Mucosa of rectum (tissue), 2 donors: ENCODE results near the gene MAST4.

Experiments
- H3K27ac ChIP-seq, 2 donors: one replicate each; pipeline ENCODE4 v1.7.0; 2013; ENCODE audit warnings: inconsistent platforms in 2 of 2, low read depth in 2 of 2, low read length in 2 of 2
- H3K27me3 ChIP-seq, 2 donors: one replicate each; pipeline ENCODE4 v1.7.0; 2013; ENCODE audit warnings: low read length in 2 of 2; ENCODE audit not compliant: control insufficient read depth in 2 of 2, insufficient read depth in 2 of 2
- H3K36me3 ChIP-seq, 2 donors: one replicate each; pipeline ENCODE4 v1.7.0; 2013; ENCODE audit warnings: low read length in 2 of 2; ENCODE audit not compliant: control insufficient read depth in 2 of 2, insufficient read depth in 2 of 2
- H3K4me1 ChIP-seq, 2 donors: one replicate each; pipeline ENCODE4 v1.7.0; 2013; ENCODE audit warnings: low read length in 2 of 2, mild to moderate bottlenecking in 1 of 2; ENCODE audit not compliant: control insufficient read depth in 2 of 2, insufficient read depth in 2 of 2
- H3K4me3 ChIP-seq, 2 donors: one replicate each; pipeline ENCODE4 v1.7.0; 2013; ENCODE audit warnings: low read length in 2 of 2
- H3K9ac ChIP-seq, 2 donors: one replicate each; pipeline ENCODE4 v1.7.0; 2013; ENCODE audit warnings: low read length in 2 of 2, low read depth in 1 of 2, mild to moderate bottlenecking in 1 of 2
- H3K9me3 ChIP-seq, 2 donors: one replicate each; pipeline ENCODE4 v1.7.0; 2013; ENCODE audit warnings: low read length in 2 of 2; ENCODE audit not compliant: control insufficient read depth in 2 of 2
- donor health status: healthy.
- donor health status: Normal muscosa, but diverticular disease.

Gene MAST4

GRCh38 chr5:67160272-67160671 lies 564.1 kb downstream of the MAST4 start:
- Histone ChIP-seq H3K36me3 (peaks cover 19 to 21% of the 10 kb centered on the region in 2 donors), H3K9me3 (no peaks in the 10 kb centered on the region)

GRCh38 chr5:67160985-67161384 lies 564.8 kb downstream of the MAST4 start:
- no peak overlapping the region for H3K27ac ChIP-seq
- H3K36me3 ChIP-seq, result peaks cover 18 to 19% of the 10 kb centered on the region in 2 donors
- H3K27me3 ChIP-seq, result no peaks in the 10 kb centered on the region
- peaks cover 4 to 7% of the 10 kb centered on the region in 2 donors for H3K4me1 ChIP-seq
- no peaks in the 10 kb centered on the region for H3K9me3 ChIP-seq
- H3K4me3 ChIP-seq, result no peak overlapping the region
- no peak overlapping the region for H3K9ac ChIP-seq

More at GRCh38 chr5:67160272-67160671, 564.1 kb downstream of the MAST4 start:
- H3K9ac ChIP-seq, result no peak overlapping the region
- H3K27me3 ChIP-seq, result no peaks in the 10 kb centered on the region
- no peak overlapping the region for H3K27ac ChIP-seq
- no peak overlapping the region for H3K4me3 ChIP-seq
- H3K4me1 ChIP-seq, result peaks cover 0 to 3% of the 10 kb centered on the region in 2 donors

GRCh38 chr5:67161767-67162166 lies 565.6 kb downstream of the MAST4 start:
- Histone ChIP-seq H3K4me1 (peaks cover 11 to 12% of the 10 kb centered on the region in 2 donors), H3K36me3 (peaks cover 16 to 19% of the 10 kb centered on the region in 2 donors), H3K9ac (no peak overlapping the region), H3K27ac (no peak overlapping the region), H3K4me3 (no peak overlapping the region), H3K27me3 (no peaks in the 10 kb centered on the region), H3K9me3 (no peaks in the 10 kb centered on the region)

- Histone ChIP-seq H3K4me1 (peaks cover 11 to 12% of the 10 kb centered on the region in 2 donors), H3K36me3 (peaks cover 13 to 19% of the 10 kb centered on the region in 2 donors)
Measured at GRCh38 chr5:67163231-67163756, 567.1 kb downstream of the MAST4 start.

GRCh38 chr5:67163863-67164595 lies 567.8 kb downstream of the MAST4 start:
- peaks cover 11 to 12% of the 10 kb centered on the region in 2 donors for H3K4me1 ChIP-seq
- H3K36me3 ChIP-seq, result peaks cover 13 to 19% of the 10 kb centered on the region in 2 donors
- H3K27me3 ChIP-seq, result no peaks in the 10 kb centered on the region
- H3K4me3 ChIP-seq, result no peak overlapping the region
- H3K27ac ChIP-seq, result no peak overlapping the region
- H3K9me3 ChIP-seq, result no peaks in the 10 kb centered on the region
- H3K9ac ChIP-seq, result no peak overlapping the region

More at GRCh38 chr5:67163231-67163756, 567.1 kb downstream of the MAST4 start:
- no peak overlapping the region for H3K27ac ChIP-seq
- H3K27me3 ChIP-seq, result no peaks in the 10 kb centered on the region
- no peak overlapping the region for H3K9ac ChIP-seq
- no peak overlapping the region for H3K4me3 ChIP-seq
- no peaks in the 10 kb centered on the region for H3K9me3 ChIP-seq

- Histone ChIP-seq H3K27me3 (no peaks in the 10 kb centered on the region), H3K36me3 (peaks cover 13 to 19% of the 10 kb centered on the region in 2 donors), H3K4me1 (peaks cover 11 to 12% of the 10 kb centered on the region in 2 donors), H3K27ac (no peak overlapping the region), H3K9ac (no peak overlapping the region), H3K4me3 (no peak overlapping the region), H3K9me3 (no peaks in the 10 kb centered on the region)
Measured at GRCh38 chr5:67164856-67165525, 568.8 kb downstream of the MAST4 start.

GRCh38 chr5:67165526-67166459 lies 569.6 kb downstream of the MAST4 start:
- Histone ChIP-seq H3K36me3 (peaks cover 13 to 19% of the 10 kb centered on the region in 2 donors), H3K9me3 (no peaks in the 10 kb centered on the region), H3K9ac (peak overlapping the region; percentile 29 to 63), H3K4me3 (peak overlapping the region; percentile 66 to 72), H3K27ac (peak overlapping the region; percentile 77 to 81), H3K27me3 (no peaks in the 10 kb centered on the region), H3K4me1 (peaks cover 11 to 12% of the 10 kb centered on the region in 2 donors)

- peaks cover 11 to 12% of the 10 kb centered on the region in 2 donors for H3K4me1 ChIP-seq
Measured at GRCh38 chr5:67166460-67167285, 570.5 kb downstream of the MAST4 start.

GRCh38 chr5:67168069-67168468 lies 571.9 kb downstream of the MAST4 start:
- Histone ChIP-seq H3K27me3 (no peaks in the 10 kb centered on the region), H3K27ac (no peak overlapping the region), H3K9ac (no peak overlapping the region), H3K36me3 (peaks cover 8 to 11% of the 10 kb centered on the region in 2 donors), H3K4me3 (no peak overlapping the region), H3K4me1 (peaks cover 11 to 12% of the 10 kb centered on the region in 2 donors), H3K9me3 (no peaks in the 10 kb centered on the region)

More at GRCh38 chr5:67166460-67167285, 570.5 kb downstream of the MAST4 start:
- Histone ChIP-seq H3K9me3 (no peaks in the 10 kb centered on the region), H3K27me3 (no peaks in the 10 kb centered on the region), H3K4me3 (peak overlapping the region; percentile 66 to 72), H3K27ac (peak overlapping the region; percentile 77 to 81), H3K9ac (peak overlapping the region; percentile 29 to 63), H3K36me3 (peaks cover 13 to 19% of the 10 kb centered on the region in 2 donors)
